Keratinocyte (primary cell): ENCODE results near the gene C10orf90. TPM values are rescaled to one million over a fixed set of nuclear protein-coding genes. Genes with fewer than 3 reads are reported as not detected.

Source experiments
- DNase-seq: peaks from one replicate; pipeline ENCODE4 v3.0.0-alpha.2; 2011; ENCODE audit warnings: low read depth, missing footprints, low spot score
- FAIRE-seq: peaks from 2 replicates; lab custom pipeline; 2011; peaks lifted over from hg19 to GRCh38; lab: Jason Lieb, UNC
- H2AFZ ChIP-seq: 2 replicates; pipeline ENCODE4 v1.6.0; 2012; ENCODE audit warnings: low read length, control low read depth, inconsistent platforms; ENCODE audit not compliant: control insufficient read depth
- H3K27ac ChIP-seq: 2 replicates; pipeline ENCODE4 v1.5.1; 2011; ENCODE audit warnings: low read length; ENCODE audit not compliant: control insufficient read depth, insufficient read depth
- H3K27me3 ChIP-seq: 3 replicates; pipeline ENCODE4 v1.6.0; 2011; ENCODE audit warnings: low read length; ENCODE audit not compliant: control insufficient read depth, insufficient read depth; ENCODE audit errors: extremely low read depth
- H3K36me3 ChIP-seq, 2 experiments: 2 replicates in 1 of 2; 3 replicates in 1 of 2; pipeline ENCODE4 v1.5.1; 2011; ENCODE audit warnings: low read length in 2 of 2, mild to moderate bottlenecking in 1 of 2; ENCODE audit not compliant: control insufficient read depth in 2 of 2, insufficient read depth in 2 of 2; ENCODE audit errors: extremely low read depth in 1 of 2
- H3K4me1 ChIP-seq: 3 replicates; pipeline ENCODE4 v1.5.1; 2011; ENCODE audit warnings: low read length; ENCODE audit not compliant: control insufficient read depth, insufficient read depth; ENCODE audit errors: extremely low read depth
- H3K4me2 ChIP-seq: 3 replicates; pipeline ENCODE4 v1.6.0; 2011; ENCODE audit warnings: low read depth, low read length; ENCODE audit not compliant: control insufficient read depth, insufficient read depth; ENCODE audit errors: extremely low read depth
- H3K4me3 ChIP-seq, 3 experiments: fragments of 200-600 bp in 1 of 3; sonication (generic) in 1 of 3; 2 replicates in 2 of 3; 3 replicates in 1 of 3; pipeline ENCODE4 v1.5.1; 2011 to 2016; ENCODE audit warnings: low read length in 3 of 3, mild to moderate bottlenecking in 3 of 3, control low read depth in 2 of 3, inconsistent platforms in 1 of 3, low read depth in 1 of 3, mixed read lengths in 1 of 3, mixed run types in 1 of 3, moderate library complexity in 1 of 3; ENCODE audit not compliant: control insufficient read depth in 2 of 3, insufficient read depth in 2 of 3; ENCODE audit errors: extremely low read depth in 1 of 3
- H3K79me2 ChIP-seq: 2 replicates; pipeline ENCODE4 v1.6.0; 2012; ENCODE audit warnings: low read length; ENCODE audit not compliant: control insufficient read depth, insufficient read depth
- H3K9ac ChIP-seq: 3 replicates; pipeline ENCODE4 v1.6.0; 2011; ENCODE audit warnings: low read length; ENCODE audit not compliant: control insufficient read depth, insufficient read depth; ENCODE audit errors: extremely low read depth
- H3K9me1 ChIP-seq: 3 replicates; pipeline ENCODE4 v1.6.0; 2011; ENCODE audit warnings: low read length; ENCODE audit not compliant: control insufficient read depth, insufficient read depth; ENCODE audit errors: extremely low read depth
- H3K9me3 ChIP-seq: 2 replicates; pipeline ENCODE4 v1.5.1; 2012; ENCODE audit warnings: low read depth, low read length; ENCODE audit not compliant: control insufficient read depth
- H4K20me1 ChIP-seq: 3 replicates; pipeline ENCODE4 v1.6.0; 2011; ENCODE audit warnings: low read length; ENCODE audit not compliant: control insufficient read depth, insufficient read depth; ENCODE audit errors: extremely low read depth
- EZH2 ChIP-seq: IDR thresholded peaks from one replicate; pipeline ENCODE4 v1.6.1; 2012; ENCODE audit warnings: inconsistent platforms, mild to moderate bottlenecking, low read length, moderate library complexity
- dilution Hi-C: fragments of 300-500 bp; cut with MboI; formaldehyde crosslinking; loops from one replicate; pipeline ENCODE4 v1.7.0; 2020; ENCODE audit warnings: low sequenced_read_pairs; ENCODE audit not compliant: extremely low pct_ligation_motif_present
- polyA plus RNA-seq, 5 experiments: library from polyadenylated mRNA; depleted of rRNA in 3 of 5; stranded (reverse) in 3 of 5; stranded (forward) in 1 of 5; unstranded in 1 of 5; fragments of >200 nt; gene quantifications; 1 replicate in 1 of 5; 2 replicates in 3 of 5; 3 replicates in 1 of 5; pipeline versions ENCODE4 v1.2.1 to v1.2.3, GENCODE V29; 2011 to 2012; ENCODE audit warnings: missing spikeins in 2 of 5, low read depth in 1 of 5, low replicate concordance in 1 of 5
- TF ChIP-seq, protein P1 (sequence below), 3 experiments: IDR thresholded peaks in 1 of 3; conservative IDR thresholded peaks in 1 of 3; optimal IDR thresholded peaks in 1 of 3; 2 replicates in 2 of 3; 3 replicates in 1 of 3; pipeline versions ENCODE3 to v1.5.1; 2011; ENCODE audit warnings: low read length in 3 of 3, mild to moderate bottlenecking in 3 of 3, moderate library complexity in 2 of 3, control low read depth in 1 of 3, inconsistent platforms in 1 of 3; ENCODE audit not compliant: insufficient read depth in 2 of 3; ENCODE audit errors: extremely low read depth in 1 of 3

Gene C10orf90
- polyA plus RNA-seq, 1 donor (not counting 4 experiments of a cell fraction or from before 2014, with no cell fraction given): not detected

DNA sequence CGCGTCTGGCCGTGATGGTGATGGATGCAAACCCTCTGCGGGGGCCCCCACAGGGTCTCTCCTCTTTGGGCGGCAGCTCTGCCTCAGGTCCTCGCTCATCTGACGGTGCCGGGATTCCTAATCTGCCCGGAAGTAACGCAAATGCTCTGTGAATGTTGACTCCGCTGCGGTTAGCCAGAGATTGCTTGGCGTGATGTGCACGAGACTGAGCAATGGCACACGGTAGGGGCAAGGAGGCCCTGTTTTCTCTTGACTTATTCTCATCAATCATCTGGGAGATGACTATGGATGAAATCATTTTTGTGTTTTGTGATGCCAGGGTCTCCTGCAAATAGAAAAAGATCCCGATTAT is 165.8 kb downstream of the C10orf90 start:
- Histone ChIP-seq H4K20me1 (no peaks in the 10 kb centered on the region), H3K79me2 (no peaks in the 10 kb centered on the region), H3K36me3 (no peaks in the 10 kb centered on the region), H3K4me1 (no peaks in the 10 kb centered on the region), H3K9ac (no peak overlapping the region), H2AFZ (no peak overlapping the region), H3K4me2 (no peak overlapping the region), H3K9me1 (no peaks in the 10 kb centered on the region), H3K9me3 (no peaks in the 10 kb centered on the region), H3K27ac (no peak overlapping the region), H3K4me3 (no peak overlapping the region), H3K27me3 (no peaks in the 10 kb centered on the region)
- TF ChIP-seq, protein P1, sequence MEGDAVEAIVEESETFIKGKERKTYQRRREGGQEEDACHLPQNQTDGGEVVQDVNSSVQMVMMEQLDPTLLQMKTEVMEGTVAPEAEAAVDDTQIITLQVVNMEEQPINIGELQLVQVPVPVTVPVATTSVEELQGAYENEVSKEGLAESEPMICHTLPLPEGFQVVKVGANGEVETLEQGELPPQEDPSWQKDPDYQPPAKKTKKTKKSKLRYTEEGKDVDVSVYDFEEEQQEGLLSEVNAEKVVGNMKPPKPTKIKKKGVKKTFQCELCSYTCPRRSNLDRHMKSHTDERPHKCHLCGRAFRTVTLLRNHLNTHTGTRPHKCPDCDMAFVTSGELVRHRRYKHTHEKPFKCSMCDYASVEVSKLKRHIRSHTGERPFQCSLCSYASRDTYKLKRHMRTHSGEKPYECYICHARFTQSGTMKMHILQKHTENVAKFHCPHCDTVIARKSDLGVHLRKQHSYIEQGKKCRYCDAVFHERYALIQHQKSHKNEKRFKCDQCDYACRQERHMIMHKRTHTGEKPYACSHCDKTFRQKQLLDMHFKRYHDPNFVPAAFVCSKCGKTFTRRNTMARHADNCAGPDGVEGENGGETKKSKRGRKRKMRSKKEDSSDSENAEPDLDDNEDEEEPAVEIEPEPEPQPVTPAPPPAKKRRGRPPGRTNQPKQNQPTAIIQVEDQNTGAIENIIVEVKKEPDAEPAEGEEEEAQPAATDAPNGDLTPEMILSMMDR (optimal IDR thresholded peaks at IDR 0.05 in 1 of 3, IDR thresholded peaks at IDR 0.05 in 1 of 3, conservative IDR thresholded peaks at IDR 0.05 in 1 of 3; ENCODE audit: extremely low read depth in 1 of 3, insufficient read depth in 2 of 3, low read length in 3 of 3): no peak
- TF ChIP-seq EZH2: no peak
- DNase-seq (no peak), FAIRE-seq (no peak)
- dilution Hi-C loops: no loop called here

DNA sequence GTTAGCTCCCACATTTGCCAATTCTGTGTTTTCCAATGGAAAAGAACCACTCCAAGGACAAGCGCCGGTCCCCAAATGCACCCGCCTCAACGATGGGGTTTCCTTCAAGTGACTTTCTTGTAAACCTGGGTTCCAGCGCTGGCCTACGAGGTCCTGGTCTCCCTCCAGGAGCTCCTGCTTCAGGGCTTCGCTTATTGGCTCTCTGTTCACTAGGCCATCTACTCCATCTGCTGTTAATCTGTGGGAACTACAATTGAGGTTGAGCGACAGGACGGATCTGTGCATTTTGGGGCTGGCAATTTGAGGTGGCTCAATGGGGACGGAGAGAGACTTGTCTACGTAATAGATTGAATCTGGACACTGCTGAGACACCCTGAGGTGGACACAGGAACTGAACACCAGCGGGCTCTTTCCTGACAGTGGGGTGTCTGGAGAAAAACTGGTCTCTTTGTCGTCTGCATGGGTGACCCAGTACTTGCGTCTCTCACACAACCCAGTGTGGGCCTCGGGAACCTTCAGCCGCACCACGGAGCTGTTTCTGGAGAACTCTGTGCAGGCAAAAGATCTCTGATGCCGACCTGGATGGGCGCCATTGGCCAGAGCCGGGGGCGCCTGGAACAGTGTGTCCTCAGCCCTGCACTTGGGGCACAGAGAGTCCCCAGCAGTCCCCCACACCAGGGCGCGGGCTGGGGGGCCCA is 166.3 kb downstream of the C10orf90 start:
- TF ChIP-seq, protein P1 (optimal IDR thresholded peaks at IDR 0.05 in 1 of 3, IDR thresholded peaks at IDR 0.05 in 1 of 3, conservative IDR thresholded peaks at IDR 0.05 in 1 of 3; ENCODE audit: extremely low read depth in 1 of 3, insufficient read depth in 2 of 3, low read length in 3 of 3): peak; percentile 64 to 78 (median 73)
- no peak for TF ChIP-seq EZH2
- DNase-seq: no peak
- Histone ChIP-seq H3K9me3 (no peaks in the 10 kb centered on the region), H4K20me1 (no peaks in the 10 kb centered on the region), H3K4me1 (no peaks in the 10 kb centered on the region), H3K27me3 (no peaks in the 10 kb centered on the region), H3K9ac (no peak overlapping the region), H3K4me3 (no peak overlapping the region), H3K4me2 (no peak overlapping the region), H3K36me3 (no peaks in the 10 kb centered on the region), H3K9me1 (no peaks in the 10 kb centered on the region), H2AFZ (no peak overlapping the region), H3K79me2 (no peaks in the 10 kb centered on the region), H3K27ac (no peak overlapping the region)
- no peak for FAIRE-seq
- dilution Hi-C loops: no loop called here
